Measurements from ENCODE around the gene DYSF.

DYSF gene

DNA sequence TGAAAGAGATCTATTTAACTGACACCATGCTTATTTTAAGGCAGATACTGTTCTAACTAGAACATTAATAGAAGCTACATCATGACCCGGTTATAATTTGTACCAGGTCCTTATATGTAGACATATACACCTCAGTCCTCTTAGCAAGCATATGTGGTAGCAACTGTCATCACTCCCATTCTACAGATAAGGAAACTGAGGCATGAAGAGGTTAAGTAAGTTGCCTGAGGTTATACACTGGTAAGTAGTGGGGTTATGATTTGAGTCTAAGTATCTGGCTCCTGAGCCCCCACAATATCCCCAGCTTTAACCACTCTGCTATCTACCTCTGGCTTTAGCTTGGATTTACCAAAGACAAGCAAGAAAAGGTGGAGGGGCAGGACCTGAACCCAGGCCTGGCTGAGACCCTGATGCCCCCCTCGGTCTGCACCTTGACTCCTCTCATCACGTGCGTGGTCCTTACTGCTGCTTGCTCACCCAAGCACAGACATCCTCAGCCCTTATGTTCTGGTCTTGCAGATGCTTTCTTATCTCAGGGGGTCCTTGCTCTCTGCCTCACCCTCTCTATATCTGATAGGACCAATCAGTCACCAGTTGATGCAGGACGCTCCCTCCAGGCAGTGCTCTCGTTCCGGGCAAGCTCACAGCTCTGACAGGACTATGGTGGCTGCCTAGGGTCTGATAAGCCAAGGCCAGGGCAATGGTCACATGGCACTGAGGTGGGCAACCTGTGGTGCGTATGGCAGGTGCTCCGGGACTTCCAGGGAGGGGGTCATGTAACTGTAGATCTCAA is 4.0 kb downstream of the DYSF start:
- DNase-seq, result no peak

DNA sequence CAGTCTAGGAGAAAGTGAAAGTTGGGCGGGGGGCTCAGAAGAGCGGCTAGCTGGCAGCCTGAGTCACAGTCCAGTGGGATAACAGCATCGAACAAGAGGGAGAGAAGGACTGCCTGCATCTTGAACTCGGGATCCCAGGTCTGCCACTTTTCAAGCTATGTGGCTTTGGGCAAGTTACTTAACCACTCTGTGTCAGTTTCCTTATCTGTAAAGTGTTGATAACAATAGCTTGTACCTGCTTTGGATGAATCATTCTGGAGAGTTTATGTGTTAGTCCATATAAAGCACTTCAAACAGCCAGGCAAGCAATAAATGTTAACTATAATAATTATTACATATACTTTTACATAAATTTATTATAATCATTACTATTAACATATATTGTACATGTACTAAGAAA is 4.6 kb downstream of the DYSF start:
- no peak for DNase-seq

DNA sequence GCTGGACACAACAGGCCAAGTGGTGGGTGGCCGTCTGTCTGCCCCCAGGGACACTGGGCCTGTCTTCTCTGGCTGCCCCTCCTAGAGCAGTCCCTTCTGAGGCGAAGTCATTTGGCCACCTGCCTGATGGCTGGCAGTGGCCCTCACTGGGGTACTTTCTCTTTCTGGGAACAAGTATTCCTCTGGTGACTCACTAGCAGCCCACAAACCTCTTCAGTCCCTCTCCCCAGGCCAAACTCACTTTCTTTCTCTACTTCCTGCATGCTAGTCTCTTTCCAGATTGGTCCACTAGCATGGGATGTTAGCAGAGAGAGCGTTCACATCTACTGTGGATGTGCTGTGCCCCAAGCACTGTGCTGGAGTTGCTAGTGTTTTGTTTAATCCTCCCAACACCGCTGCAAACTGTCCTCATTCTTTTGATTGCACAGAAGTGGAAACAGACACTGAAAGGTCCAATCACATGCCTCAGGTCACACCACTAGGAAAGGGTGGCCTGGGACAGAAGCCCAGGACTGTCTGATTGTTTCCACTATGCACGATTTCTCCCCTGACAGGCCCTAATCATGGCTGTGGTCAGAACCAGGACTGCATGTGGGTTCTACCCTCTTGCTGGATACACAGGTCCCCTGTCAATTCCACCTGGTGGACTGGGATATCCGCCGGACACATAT is 5.2 kb downstream of the DYSF start:
- no peak for DNase-seq

DNA sequence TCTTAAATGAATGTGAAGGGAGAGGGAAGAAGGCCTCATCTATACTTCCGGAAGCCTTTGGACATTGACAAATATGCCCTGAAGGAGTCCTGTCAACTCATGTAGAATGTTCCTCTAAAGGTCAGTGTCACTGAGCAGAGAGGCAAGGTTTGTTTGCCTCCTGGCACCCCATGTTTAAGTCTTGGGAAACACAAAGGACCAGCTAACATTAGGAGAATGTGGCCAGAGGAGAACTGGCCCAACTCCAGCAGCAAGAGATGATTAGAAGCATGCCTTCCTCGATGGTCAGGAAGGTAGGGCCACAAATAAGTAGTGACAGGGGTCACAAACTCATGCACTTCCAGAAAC is 5.7 kb downstream of the DYSF start:
- DNase-seq, result no peak

- DNase-seq, result no peak
Measured at GRCh38 chr2:71460056-71460455, 6.7 kb downstream of the DYSF start.

DNA sequence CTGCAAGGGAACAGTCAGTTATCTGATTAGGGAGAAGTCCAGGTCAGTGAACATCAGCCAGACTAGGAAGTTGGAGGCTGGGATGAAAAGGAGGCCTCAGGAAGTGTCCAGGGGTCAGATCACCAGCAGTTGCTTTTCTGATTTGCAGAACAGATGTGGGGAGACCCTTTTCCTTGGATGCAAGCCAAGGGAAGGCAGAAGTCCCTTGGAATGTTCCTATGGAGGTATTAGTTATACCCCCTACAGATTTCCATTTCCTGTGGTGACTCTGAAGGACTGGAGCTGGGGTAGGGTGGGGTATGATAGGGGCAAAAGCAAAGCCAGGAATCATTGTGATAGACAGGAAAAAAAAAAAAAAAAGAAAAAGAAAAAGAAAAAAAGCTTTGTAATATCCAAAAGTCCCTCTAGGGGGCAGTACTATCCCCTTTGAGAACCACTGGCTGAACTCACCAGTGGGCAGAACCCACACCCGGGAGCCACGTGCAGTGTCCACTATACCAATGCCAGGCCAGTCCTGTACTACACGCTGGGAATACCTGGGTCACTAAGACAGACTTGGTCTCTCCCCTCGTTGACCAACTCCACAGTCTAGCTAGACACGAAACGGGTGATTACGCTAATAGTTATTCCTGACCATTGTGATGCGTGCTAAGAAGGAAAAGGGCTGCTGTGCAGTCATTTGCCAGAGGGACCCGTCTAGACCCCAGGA is 7.4 kb downstream of the DYSF start:
- DNase-seq, result no peak

DNA sequence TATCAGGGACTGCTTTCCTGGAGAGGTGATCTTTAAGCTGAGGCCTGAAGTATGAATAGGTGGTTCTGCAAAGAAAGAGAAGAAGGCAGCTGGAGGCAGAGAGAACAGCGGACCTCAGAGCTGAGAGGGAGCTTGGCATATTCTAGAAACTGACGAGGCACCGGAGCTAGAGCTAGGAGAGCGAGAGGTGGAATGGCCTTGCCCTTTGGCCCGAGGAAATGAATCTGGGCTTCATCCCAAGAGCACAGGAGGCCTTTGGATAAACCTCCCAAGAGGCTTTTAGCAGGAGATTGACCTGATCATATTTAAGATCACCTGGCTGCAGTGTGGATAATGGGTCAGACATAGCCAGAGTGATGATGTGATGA is 7.9 kb downstream of the DYSF start:
- DNase-seq, result no peak

DNA sequence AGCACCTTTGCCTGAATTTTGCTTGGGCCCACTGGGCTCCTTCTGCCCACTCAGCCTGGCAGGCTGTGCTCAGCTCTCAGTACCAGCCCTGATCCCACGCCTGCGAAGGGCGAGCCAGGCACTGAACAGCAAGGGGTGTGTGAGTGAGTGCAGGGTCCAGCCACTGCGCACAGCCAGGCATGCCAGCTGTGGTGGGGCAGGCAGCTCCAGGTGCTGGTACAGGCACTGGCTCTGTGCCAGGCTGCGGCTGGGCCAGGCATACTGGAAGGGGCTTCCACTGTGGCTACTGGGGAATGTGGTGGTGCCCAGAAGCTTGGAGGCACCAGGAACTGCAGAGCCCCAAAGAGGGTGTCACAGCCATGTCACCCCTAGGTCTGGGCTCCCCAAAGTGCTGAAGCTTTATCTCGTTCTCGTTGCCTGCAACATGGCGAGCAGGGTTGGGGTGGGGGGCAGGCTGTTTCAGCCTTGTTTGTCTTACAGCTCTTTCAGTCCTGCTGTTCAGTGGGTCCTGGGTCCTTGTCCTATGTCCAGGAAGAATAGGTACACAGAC is 8.8 kb downstream of the DYSF start:
- no peak for DNase-seq

- no peak for DNase-seq
Measured at GRCh38 chr2:71462641-71463341, 9.4 kb downstream of the DYSF start.

DNA sequence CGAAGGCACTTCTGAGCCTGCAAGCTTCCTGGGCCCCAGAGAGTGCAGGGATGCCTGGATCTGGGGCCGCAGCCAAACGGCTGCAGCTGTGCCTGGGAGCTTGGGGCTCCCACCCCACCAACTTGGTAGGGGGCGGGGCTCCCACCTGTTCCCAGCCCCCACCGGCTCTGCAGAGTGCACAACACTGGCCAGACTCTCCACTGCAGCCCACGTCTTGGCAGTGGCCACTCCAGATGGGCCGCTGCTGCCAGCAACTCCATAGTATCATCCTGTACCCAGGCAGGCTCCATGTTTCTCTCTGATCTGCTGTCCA is 9.9 kb downstream of the DYSF start:
- no peak for DNase-seq

DNA sequence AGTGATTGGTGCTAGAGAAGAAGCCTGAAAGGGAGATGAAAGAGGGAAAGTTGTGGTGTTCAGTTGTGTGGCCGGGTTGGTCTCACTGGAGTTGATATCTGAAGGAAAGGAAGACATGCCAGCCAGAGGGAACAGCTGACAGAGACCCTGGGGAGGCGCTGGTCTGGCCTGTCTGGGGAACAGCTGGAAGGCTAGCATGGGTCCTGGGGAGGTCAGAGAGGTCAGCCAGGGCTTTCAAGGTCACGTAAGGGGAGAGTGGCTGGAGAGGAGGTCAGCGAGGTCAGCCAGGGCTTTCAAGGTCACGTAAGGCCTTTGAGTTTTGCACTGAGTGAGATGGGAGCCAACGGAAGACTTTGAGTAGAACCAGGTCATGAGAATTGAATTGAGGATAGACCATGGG is 11.0 kb downstream of the DYSF start:
- no peak for DNase-seq

DNA sequence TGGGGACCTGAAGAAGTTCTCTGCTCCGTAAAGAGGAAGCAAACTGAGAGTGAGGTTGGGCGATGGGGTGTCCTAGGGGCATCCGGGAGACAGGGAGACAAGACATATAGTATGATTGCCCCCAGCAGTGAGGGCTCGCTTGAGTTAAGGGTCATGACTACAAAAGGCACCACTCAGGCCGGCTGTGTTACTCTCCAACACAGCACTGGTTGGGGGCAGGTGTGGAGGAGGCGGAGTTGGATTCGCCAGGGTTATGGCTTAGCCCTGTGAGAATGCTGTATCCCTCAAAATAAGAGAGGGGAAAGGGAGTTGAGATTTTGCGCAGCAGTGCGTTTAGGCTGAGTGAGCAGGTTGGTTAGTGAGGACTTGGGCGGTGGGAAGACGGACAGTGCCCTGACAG is 12.0 kb downstream of the DYSF start:
- DNase-seq, result no peak

- DNase-seq, result no peak
Measured at GRCh38 chr2:71465961-71466300, 12.6 kb downstream of the DYSF start.

DNA sequence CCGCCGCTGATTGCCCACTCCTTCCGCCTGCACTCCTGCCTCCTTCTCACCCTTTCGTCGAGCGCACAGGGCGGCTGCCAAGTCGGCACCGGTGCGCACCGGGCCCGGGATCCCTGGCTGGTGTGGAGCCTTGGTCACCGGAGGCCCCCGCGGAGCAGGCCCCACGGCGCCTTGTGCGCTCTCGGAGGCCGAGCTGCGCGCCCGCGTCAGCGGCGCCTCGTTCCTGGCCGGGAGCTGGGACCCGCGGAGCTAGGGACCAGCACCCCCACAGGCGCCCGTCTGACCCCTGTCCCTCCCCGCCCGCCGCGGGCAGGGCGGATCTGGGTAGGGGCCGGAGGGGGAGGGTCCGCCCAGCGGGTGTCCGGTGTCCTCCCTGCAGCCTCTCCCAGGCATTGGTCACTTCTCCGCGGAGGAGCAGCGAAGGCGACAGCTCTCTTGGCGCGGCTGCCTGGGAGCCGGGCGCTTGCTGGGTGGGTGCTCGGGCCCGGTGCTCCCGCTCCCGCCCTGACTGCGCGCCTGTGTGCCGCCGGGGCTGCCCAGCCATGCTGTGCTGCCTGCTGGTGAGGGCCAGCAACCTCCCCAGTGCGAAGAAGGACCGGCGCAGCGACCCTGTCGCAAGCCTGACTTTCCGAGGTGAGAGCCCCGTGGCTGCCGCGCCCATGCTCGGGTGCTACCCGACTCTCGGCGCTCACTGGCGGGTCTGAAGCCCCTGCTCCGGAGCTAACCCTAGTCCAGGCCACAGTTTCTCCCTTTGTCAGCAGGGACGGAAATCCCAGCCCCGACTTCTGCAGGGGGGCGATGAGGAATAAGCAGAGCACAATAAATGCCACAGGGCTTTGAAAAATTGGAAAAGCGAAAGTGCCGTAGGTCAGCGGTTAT is 13.2 kb downstream of the DYSF start:
- no peak for DNase-seq

GRCh38 chr2:71467180-71467815 is 13.9 kb downstream of the DYSF start:
- DNase-seq, result no peak

- DNase-seq, result no peak
Measured at GRCh38 chr2:71468279-71469015, 15.1 kb downstream of the DYSF start.

GRCh38 chr2:71469403-71470398 is 16.3 kb downstream of the DYSF start:
- no peak for DNase-seq

GRCh38 chr2:71471276-71471675 is 17.9 kb downstream of the DYSF start:
- no peak for DNase-seq

- no peak for DNase-seq
Measured at GRCh38 chr2:71472019-71472418, 18.7 kb downstream of the DYSF start.

All from DMS153 (cell line).